GM19193 (cell line): ENCODE measurements around the gene UBALD1.
A peak's percentile ranks its signal among the peaks of the same experiment; 100 is the strongest.

ENCODE experiments used
- POLR2A ChIP-seq: IDR thresholded peaks from 4 replicates; pipeline ENCODE4 v1.6.1; 2011; ENCODE audit not compliant: insufficient read depth, insufficient read length; ENCODE audit errors: extremely low read depth

The UBALD1 gene

GRCh38 chr16:4624827-4625559 lies 10.3 kb upstream of the UBALD1 start:
- TF ChIP-seq POLR2A = peak; percentile 86

GRCh38 chr16:4624015-4624826 lies 9.5 kb upstream of the UBALD1 start, which contains the start of gene MGRN1:
TSS of gene MGRN1 (plus strand) at chr16:4624826. CDS start at chr16:4624961, 135 bp downstream.
- TF ChIP-seq POLR2A = no peak

- no peak for TF ChIP-seq POLR2A
These were observed 8.9 kb upstream of the UBALD1 start for GRCh38 chr16:4623593-4623992.

- TF ChIP-seq POLR2A = no peak
These were observed 4.1 kb upstream of the UBALD1 start for GRCh38 chr16:4618645-4619418.

- no peak for TF ChIP-seq POLR2A
These were observed 3.2 kb upstream of the UBALD1 start for GRCh38 chr16:4617880-4618279.

- TF ChIP-seq POLR2A = peak; percentile 67
These were observed 1.5 kb upstream of the UBALD1 start for GRCh38 chr16:4616047-4616811.

GRCh38 chr16:4615384-4616046 lies 827 bp upstream of the UBALD1 start:
- TF ChIP-seq POLR2A = no peak

GRCh38 chr16:4613636-4614570 lies 785 bp downstream of the UBALD1 start:
- no peak for TF ChIP-seq POLR2A

GRCh38 chr16:4612977-4613635 lies 1.6 kb downstream of the UBALD1 start:
- no peak for TF ChIP-seq POLR2A

GRCh38 chr16:4612474-4612931 lies 2.2 kb downstream of the UBALD1 start:
- no peak for TF ChIP-seq POLR2A

- TF ChIP-seq POLR2A = no peak
These were observed 3.2 kb downstream of the UBALD1 start for GRCh38 chr16:4611337-4612021.
